Frontal cortex (tissue), 4 donors: ENCODE measurements around the gene ARRDC3. TPM values are rescaled to one million over a fixed set of nuclear protein-coding genes. Genes with fewer than 3 reads are reported as not detected.
A peak's percentile ranks its signal among the peaks of the same experiment; 100 is the strongest.
"Not testable (repeated sequence)": the region's sequence is repeated elsewhere in the genome, so short reads cannot be mapped to it uniquely, and the experiment has no call there.

Experiments used
- DNase-seq, 2 donors: peaks; one replicate each; pipeline ENCODE4 v3.0.0; 2012; ENCODE audit warnings: low spot score in 2 of 2
- FAIRE-seq: peaks from 2 replicates; lab custom pipeline; 2012; peaks lifted over from hg19 to GRCh38; lab: Jason Lieb, UNC
- total RNA-seq: library from RNA; depleted of rRNA; stranded (reverse); fragments of >200 nt; gene quantifications from one replicate; pipeline ENCODE4 v1.2.3, GENCODE V29; 2014
- donor health status: control.
- donor health status: control.
- donor health status: control.

ARRDC3 gene, protein sequence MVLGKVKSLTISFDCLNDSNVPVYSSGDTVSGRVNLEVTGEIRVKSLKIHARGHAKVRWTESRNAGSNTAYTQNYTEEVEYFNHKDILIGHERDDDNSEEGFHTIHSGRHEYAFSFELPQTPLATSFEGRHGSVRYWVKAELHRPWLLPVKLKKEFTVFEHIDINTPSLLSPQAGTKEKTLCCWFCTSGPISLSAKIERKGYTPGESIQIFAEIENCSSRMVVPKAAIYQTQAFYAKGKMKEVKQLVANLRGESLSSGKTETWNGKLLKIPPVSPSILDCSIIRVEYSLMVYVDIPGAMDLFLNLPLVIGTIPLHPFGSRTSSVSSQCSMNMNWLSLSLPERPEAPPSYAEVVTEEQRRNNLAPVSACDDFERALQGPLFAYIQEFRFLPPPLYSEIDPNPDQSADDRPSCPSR
- 259 TPM for total RNA-seq

DNA sequence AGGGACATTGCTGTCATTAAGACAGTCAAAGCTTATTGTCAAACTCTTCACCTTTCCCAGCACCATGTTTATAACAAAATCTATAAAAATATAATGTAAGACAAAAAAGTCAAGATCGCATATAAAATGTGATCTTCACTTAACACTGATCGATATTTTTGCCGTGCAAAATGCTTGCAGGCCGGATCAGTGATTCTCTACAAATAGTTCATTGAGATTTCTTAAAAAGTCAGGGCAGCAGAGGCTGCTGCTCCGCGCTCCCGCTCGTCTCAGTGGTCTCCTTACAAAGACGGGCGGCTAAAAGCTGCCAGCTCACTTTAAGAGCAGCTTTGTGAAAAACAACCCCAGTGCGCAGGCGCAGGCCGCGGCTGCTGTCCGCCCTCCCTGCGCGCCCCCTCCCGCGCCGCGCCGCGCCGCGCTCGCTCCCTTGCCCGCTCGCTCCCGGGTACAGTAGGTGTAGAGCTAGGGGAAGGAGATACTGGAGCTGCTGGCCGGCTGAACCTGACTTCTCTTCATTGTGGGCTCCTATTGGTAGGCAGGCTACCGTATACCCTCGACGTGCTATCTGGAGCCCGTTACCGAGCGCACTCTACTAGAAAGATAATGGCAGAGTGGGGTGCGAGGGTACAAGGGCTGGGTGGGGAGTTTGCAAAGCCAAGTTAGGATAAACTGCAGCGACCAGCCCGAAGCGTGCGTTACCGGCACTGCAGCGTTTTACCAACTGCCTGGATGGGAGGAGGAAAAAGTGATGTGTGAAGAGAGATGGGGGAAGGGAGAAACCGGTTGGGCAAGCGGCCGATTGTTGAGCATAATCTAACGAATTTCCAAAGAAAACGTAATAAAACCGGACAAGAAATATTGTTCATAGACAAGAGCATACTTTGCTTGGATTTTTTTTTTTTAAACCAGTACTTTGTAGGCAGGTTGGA lies at the start of gene ARRDC3:
Gene ARRDC3, minus strand, starts transcription at position 291 of the 929 bp plus-strand sequence. Its CDS starts 225 bp downstream, at position 66.
- no peak for FAIRE-seq

DNA sequence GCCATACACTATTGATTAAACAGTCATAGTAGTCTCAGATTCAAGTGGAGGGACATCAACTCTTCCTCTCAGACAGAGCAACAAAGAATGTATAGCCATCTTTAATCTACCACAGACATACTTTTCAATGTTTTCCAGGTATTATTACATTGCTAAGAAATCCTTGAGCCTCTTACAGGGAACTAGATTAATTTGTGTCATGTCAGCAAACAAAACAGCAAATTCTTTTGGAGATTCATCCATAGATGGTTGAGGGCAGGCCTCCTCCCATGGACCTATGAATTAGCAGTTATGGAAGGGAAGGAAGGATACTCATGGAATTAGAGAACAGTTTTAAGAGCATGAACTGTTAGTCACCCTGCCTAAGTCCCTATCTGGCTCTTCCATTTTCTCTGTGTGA lies 47.8 kb upstream of the ARRDC3 start:
- no peak for FAIRE-seq
- no peak for DNase-seq

More for the DNA sequence above, at the start of gene ARRDC3:
- peak; percentile 66 to 82 for DNase-seq

DNA sequence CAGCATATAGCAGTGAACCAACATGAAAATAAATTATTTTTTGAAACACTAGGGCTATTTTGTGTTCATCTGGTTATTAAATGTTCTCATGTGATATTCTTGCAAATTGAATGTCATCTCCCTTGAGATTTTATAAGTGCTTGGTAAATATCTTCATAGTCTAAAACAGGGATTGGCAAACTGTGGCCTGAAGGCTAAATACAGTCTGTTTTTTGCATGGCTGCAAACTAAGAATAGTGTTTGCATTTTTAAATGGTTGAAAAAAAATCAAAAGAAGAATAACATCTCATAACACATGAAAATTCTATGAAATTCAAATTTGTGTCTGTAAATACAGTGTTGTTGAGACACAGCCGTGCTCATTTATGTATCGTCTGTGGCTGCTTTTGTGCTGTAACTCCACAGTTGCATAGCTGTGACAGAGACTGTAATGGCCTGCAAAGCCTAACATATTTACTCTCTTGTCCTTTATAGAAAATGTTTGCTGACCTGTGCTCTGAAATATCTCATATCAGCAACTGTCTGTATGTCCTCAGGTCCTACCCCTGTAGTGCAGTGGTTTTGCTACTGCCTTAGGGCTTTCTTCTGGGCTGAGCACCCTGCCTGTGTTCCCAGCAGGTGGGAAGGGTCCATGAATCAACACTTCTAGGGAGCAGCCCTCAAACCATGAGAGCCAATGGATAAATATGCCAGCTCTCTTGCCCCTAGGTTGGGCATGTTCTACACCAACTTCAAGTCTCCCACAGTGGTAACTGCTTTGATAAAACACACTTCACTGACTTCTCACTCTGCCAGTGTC lies 41.7 kb upstream of the ARRDC3 start:
- FAIRE-seq (no peak), DNase-seq (no peak)

DNA sequence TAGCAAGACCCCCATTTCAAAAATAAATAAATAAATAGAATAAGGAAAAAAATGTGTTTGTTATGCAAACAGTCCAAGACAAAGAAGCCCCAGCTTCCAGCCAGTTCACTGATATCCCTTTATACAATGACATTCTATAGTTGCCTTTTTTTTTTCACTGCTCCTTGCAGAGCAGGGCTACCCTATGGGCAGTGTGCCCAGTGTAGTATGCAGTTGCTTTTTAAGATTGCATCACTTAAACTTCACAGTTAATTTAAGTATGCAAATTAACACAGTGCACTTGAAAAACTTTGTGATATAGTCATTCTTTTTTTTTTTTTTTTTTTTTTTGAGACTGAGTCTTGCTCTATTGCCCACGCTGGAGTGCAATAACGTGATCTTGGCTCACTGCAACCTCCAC lies 40.8 kb upstream of the ARRDC3 start:
- FAIRE-seq (no peak), DNase-seq (no peak)

DNA sequence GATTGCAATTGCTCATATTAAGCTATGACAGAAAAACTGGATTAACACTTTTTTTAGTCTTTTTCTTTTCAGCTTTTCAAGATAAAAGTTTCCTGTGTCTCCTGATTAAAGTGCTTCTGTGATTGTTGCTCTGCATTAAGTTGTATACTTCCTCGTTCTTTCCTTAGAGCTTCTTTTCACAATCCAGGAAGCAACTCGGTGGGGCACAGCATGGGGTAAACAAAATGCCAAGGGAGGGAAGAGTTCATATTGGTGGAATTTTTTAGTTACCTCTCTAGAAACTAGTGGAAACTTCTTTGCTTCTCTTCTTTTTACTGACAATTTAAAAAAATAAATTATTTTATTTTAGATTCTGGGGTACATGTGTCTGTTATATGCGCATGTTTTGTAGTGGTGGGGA lies 37.8 kb upstream of the ARRDC3 start:
- no peak for DNase-seq
- no peak for FAIRE-seq

DNA sequence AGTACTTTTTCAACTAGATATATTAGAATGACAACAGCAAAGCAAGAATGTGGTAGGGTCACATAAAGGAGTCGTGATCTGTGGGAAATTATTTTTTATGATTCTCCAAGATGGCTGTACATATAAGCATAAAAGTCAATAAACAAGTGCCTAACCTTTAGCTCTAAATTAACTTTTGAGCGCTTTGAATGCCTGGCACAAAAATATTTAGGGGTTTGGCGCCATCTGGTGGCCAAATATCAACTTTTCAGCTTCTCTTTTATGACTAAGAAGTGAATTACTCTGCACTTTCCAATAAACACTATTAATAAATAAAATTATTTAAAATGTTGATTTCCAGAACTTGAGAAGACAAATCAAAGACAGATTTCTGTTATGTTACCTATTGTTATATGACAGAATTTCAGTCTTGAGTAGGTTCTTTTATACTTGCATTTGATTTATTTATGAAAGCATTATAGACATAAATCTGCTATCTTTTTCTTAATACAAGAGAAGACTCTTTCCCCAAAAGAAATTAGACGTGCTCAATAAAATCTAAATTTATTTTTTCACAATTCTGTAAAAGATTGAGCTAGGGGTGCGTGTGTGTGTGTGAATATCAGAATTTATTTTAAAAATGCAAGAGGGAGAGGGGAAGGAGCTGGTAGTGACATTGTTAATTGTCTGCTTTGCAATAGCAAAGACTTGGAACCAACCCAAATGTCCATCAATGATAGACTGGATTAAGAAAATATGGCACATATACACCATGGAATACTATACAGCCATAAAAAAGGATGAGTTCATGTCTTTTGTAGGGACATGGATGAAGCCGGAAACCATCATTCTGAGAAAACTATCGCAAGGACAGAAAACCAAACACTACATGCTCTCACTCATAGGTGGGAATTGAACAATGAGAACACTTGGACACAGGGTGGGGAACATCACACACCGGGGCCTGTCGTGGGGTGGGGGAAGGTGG lies 36.7 kb upstream of the ARRDC3 start:
- FAIRE-seq (peak; percentile 98), DNase-seq (peak; percentile 4 to 8)

DNA sequence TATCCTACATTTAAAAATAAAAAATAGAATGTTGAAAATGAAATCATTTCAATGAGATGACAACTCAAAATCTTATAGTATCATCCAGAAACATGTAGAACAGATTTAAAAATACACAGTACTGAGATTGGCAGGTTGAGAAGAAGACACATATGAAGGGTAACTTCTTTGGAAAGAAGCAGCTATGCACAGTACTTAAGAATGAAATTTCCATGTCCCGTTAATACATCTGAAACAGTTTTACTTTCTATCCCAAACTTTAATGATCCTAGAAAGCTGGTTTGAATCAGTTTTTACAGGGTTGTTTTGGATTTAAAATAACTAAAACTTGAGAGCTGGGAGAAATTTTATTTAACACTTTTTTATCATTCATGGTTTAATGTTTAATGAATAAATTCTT lies 36.0 kb upstream of the ARRDC3 start:
- FAIRE-seq (no peak), DNase-seq (no peak)

DNA sequence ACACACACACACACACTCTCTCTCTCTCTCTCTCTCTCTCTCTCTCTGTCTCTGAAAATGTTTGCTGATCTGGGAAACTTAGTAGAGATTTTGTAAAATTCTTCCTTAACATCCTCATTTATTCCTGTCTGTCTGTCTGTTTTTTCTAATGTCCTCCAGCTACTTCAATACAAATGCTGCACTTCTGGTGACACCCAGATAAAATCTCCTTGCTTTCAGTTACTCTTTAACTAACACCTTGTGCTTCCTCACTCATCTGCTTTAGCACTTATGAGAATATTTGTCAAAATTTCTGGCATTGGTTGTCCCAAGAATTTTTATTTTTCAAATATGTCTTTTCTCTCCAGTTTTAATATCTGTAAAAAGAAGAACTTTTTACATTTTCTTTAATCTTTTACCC lies 35.0 kb upstream of the ARRDC3 start:
- no peak for FAIRE-seq
- no peak for DNase-seq

DNA sequence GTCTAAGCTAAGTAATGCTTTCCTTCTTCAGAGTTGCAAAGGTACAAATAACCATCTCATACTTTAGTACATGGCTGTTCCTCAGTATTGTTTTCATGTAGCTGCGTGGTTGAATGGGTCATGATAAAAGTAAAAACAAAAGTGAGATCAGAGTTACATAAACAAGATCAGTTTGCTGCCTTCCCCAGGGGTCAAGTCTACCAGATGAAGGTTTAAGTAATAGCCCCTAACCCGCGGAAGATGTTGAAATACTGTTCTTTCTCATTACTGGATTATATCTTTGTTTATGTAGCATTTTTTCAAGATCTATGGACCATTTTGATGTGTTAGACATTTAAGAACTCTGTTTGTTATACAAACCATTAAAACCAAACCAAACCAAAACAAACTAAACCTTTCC lies 34.1 kb upstream of the ARRDC3 start:
- FAIRE-seq = no peak
- DNase-seq = no peak

DNA sequence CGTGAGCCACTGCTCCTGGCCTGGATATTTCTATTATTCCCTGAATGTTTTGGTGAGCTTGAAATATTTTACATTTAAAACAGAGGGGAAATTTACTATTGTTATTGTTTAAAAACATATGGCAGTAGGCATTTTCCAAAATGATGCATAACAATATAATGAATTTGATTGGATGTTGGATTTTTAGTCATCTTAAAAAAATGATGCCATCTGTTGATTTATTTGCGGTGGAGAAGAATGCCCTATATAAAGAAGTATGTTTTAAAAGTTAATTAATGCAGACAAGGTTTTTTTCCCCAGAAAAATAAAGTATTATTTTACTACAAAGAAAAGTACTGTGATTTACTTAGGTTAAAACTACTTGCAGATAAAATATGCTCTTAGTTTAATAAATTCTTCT lies 33.4 kb upstream of the ARRDC3 start:
- FAIRE-seq = no peak
- no peak for DNase-seq

DNA sequence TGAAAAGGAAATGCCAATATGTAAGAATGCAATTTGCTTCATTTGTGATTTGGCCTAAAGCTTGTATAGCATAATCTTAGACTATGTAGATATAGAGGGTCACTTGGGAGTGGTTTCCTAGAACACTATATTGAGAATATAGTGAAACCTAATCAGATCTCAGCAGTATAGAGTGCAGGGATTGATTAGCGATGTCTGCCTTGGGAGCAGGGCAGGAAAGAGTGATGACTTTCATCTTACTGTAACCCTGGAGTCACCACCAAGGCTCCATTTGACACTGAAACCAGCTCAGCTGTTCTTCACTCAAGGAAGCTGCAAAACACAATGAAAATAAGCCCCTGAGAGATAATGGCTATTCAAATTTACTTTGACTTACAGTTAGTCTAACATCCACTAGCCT lies 26.2 kb upstream of the ARRDC3 start:
- DNase-seq (no peak), FAIRE-seq (no peak)

DNA sequence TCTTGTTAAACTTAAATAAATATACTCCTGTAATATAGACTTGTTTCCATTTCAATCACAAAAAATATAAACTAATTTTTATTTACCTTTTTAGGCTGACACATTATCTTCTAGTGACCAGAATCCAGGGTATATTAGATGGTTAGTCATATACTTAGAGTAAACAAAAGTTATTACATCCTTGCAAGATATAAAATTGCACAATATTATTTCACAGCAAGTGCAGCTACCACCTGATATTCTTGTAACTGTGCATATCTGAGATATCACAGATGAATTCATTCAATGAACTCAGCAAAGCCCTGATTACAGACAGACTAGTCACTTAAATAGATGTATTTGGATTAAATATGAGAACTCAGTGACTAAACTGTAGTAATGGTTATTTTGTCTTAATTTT lies 25.6 kb upstream of the ARRDC3 start:
- DNase-seq = no peak
- FAIRE-seq = no peak

DNA sequence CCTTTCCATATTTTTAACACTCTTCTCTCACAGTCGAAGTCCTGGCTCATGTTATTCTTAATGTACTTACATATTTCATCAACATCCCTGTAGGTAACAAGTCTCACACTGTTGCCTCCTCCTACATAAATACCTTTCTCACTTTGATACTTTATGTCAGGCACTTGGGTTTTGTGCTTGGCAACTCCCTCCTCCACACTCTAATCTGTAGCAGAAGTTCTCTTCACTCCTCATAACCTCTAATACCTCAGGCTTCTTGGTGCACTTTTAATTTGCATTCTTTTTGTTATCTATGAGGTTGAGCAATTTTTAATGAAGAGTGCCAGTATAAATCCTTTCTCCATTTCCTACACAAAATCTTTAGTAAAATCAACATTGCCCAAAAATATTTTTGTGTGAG lies 24.1 kb upstream of the ARRDC3 start:
- DNase-seq (no peak), FAIRE-seq (no peak)

DNA sequence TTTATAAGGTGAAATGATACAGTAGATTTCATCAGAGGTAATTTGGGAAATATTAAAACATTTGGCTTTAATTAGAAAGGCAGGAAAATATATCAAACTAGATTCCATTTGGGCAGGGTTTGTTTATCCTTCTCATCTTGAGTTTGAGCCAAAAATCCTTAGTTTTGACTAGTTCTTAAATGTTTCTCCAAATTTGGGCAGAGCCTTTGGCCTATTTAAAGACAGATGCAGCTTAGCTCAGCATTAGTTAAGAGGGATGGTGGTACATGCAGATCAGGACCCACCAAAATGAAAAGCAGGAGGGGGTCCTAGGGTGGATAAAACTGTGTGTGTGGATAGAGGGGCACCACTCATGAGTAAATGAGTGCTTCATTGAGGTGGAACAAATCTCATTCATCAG lies 20.3 kb upstream of the ARRDC3 start:
- FAIRE-seq (no peak), DNase-seq (no peak)

DNA sequence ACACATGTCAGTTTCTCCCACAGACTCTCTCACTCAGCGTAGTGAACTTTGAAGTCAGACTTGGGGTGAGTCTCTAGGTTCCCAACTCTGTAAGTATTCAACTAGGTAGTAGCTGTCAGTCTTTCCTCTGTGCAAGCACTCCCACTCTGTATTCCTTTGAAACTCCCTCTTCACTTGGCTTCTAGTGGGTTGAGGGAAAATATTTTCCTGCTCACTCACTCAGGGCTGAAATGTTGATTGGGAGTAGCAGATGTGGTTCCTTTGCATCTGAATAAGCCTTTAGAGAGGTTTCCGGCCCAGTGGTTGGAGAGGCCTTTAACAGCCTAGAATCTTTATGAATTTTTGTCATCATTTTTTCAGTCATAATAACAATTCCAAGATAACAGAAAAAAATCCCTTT lies 18.1 kb upstream of the ARRDC3 start:
- no peak for FAIRE-seq

DNA sequence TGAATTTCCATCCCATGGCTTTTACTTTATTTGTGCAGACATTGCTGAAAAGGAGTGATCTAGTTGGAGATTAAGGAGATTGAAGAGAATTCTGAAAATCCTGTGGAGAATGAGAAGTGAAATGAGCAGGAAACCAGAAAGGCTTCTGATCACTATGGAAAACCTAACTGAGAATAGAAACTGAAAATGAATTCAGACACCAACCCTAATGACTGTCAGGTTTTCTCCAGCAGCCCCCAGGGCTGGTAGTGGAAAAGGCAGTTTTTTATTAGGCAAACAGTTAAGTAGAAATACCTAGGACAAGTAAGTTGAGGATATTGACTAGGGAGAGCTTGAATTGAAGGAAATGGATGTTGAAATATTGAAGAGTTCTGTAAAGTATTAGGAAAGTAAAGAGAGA lies 14.7 kb upstream of the ARRDC3 start:
- FAIRE-seq (no peak), DNase-seq (no peak)

More for the DNA sequence above, 18.1 kb upstream of the ARRDC3 start:
- DNase-seq = no peak

DNA sequence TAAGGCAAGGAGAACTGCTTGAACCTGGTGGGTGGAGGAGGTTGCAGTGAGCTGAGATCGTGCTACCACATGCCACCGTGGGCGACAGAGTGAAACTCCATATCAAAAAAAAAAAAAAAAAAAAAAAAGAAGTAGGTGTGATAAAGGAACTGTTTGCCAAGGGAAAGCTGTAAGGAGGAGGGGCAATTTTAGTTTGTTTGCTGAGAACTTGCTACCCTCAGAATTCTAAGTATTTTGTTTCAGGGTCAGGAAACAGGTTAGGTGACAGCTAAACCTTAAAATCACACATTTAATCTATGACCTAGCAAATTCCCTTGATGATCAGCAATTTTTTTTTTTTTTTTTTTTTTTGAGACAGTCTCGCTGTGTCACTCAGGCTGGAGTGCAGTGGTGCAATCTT lies 7.2 kb upstream of the ARRDC3 start:
- FAIRE-seq (no peak), DNase-seq (no peak)

DNA sequence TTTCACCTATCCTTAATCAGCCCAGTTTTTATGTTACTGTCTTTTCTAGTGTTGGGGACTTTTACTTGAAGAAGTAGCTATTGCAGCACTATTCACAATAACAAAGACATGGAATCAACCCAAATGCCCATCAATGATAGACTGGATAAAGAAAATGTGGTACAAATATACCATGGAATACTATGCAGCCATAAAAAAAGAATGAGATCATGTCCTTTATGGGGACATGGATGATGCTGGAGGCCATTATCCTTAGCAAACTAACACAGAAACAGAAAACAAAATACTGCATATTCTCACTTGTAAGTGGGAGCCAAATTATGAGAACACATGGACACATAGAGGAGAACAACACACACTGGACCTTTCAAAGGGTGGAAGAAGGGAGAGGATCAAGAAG lies 6.4 kb upstream of the ARRDC3 start:
- not testable (repeated sequence) for FAIRE-seq, DNase-seq

DNA sequence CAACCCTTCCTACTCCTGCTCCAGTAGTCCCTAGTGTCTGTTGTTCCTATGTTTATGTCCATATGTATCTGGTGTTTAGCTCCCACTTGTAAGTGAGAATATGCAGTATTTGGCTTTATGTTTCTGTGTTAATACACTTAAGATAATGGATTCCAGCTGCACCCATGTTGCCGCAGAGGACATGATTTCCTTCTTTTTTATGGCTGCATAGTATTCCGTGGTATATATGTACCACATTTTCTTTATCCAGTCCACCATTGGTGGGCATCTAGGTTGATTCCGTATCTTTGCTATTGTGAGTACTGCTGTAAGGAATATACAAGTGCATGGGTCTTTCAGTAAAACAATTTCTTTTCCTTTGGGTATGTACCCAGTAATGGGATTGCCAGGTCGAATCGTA lies 5.2 kb upstream of the ARRDC3 start:
- DNase-seq = no peak
- FAIRE-seq = no peak
